Activated CD4-positive, alpha-beta T cell treated with anti-CD3 and anti-CD28 coated beads for 24 hours (primary cell): ENCODE measurements around the gene PTPRD.

ENCODE experiments used
- DNase-seq, 2 donors: peaks; one replicate each; pipeline ENCODE4 v3.0.0-alpha.2; 2020; ENCODE audit warnings: low read depth in 2 of 2

The PTPRD gene

GRCh38 chr9:10173561-10173960, 439.2 kb downstream of the PTPRD start:
- DNase-seq = no peak

- no peak for DNase-seq
Observed at GRCh38 chr9:10172476-10172875, 440.3 kb downstream of the PTPRD start.

- no peak for DNase-seq
Observed at GRCh38 chr9:10168241-10168640, 444.6 kb downstream of the PTPRD start.

GRCh38 chr9:10148796-10149195, 464.0 kb downstream of the PTPRD start:
- no peak for DNase-seq

GRCh38 chr9:10146517-10147331, 466.1 kb downstream of the PTPRD start:
- DNase-seq = no peak

- no peak for DNase-seq
Observed at GRCh38 chr9:10144355-10144754, 468.4 kb downstream of the PTPRD start.

- DNase-seq = no peak
Observed at GRCh38 chr9:10135553-10135952, 477.2 kb downstream of the PTPRD start.

- no peak for DNase-seq
Observed at GRCh38 chr9:10134266-10134665, 478.5 kb downstream of the PTPRD start.

- no peak for DNase-seq
Observed at GRCh38 chr9:10130061-10130675, 482.6 kb downstream of the PTPRD start.

GRCh38 chr9:10127867-10128266, 484.9 kb downstream of the PTPRD start:
- no peak for DNase-seq

- no peak for DNase-seq
Observed at GRCh38 chr9:10112798-10113197, 500.0 kb downstream of the PTPRD start.

- DNase-seq = no peak
Observed at GRCh38 chr9:10112070-10112469, 500.7 kb downstream of the PTPRD start.

GRCh38 chr9:10108815-10109214, 504.0 kb downstream of the PTPRD start:
- DNase-seq = no peak

GRCh38 chr9:10104774-10105173, 508.0 kb downstream of the PTPRD start:
- DNase-seq = no peak

- DNase-seq = no peak
Observed at GRCh38 chr9:10095208-10095607, 517.6 kb downstream of the PTPRD start.

- DNase-seq = no peak
Observed at GRCh38 chr9:10094563-10094962, 518.2 kb downstream of the PTPRD start.

GRCh38 chr9:10080012-10080411, 532.8 kb downstream of the PTPRD start:
- DNase-seq = no peak

- no peak for DNase-seq
Observed at GRCh38 chr9:10079284-10079964, 533.4 kb downstream of the PTPRD start.

GRCh38 chr9:10071579-10071978, 541.2 kb downstream of the PTPRD start:
- no peak for DNase-seq

- no peak for DNase-seq
Observed at GRCh38 chr9:10062629-10063395, 550.0 kb downstream of the PTPRD start.

- DNase-seq = no peak
Observed at GRCh38 chr9:10059044-10059443, 553.8 kb downstream of the PTPRD start.

- no peak for DNase-seq
Observed at GRCh38 chr9:10055886-10056395, 556.9 kb downstream of the PTPRD start.
